IMR-90 (cell line): ENCODE results near the gene USP24. TPM values are rescaled to one million over a fixed set of nuclear protein-coding genes. Genes with fewer than 3 reads are reported as not detected.

Source experiments
- ATAC-seq: fragments of 200-7000 bp; cut with Tn5 transposase; 2 replicates; pipeline ENCODE4 v1.9.1; 2020; ENCODE audit warnings: low read depth, mild to moderate bottlenecking, moderate library complexity
- BruUV-seq: library from RNA; stranded (reverse); fragments of 400-500 nt; replicated peaks from 2 replicates; lab custom pipeline; 2021; lab: Mats Ljungman, UMichigan
- CTCF ChIA-PET: fragments of 300-600 bp; formaldehyde crosslinking; extraction: SDS; loops from one replicate; lab custom pipeline; 2021; ENCODE audit warnings: antibody characterized with exemption; lab: Yijun Ruan, JAX
- POLR2A ChIA-PET: fragments of 300-600 bp; sonication (Branson Sonifier 250); formaldehyde crosslinking; loops from one replicate; lab custom pipeline; 2022; ENCODE audit warnings: antibody characterized with exemption; ENCODE audit not compliant: unreplicated experiment; lab: Charles Lee
- DNase-seq: peaks from one replicate; pipeline ENCODE4 v3.0.0; 2013
- H2AFZ ChIP-seq: replicated peaks from 2 replicates; pipeline ENCODE3; 2013; ENCODE audit warnings: low read length, mild to moderate bottlenecking; ENCODE audit not compliant: poor library complexity
- H2AK5ac ChIP-seq: 2 replicates; pipeline ENCODE4 v1.6.1; 2013; ENCODE audit warnings: low read depth, low read length, inconsistent platforms
- H2AK9ac ChIP-seq: replicated peaks from 2 replicates; pipeline ENCODE3; 2013; ENCODE audit warnings: mild to moderate bottlenecking, low read depth, low read length, moderate library complexity; ENCODE audit not compliant: poor library complexity
- H2BK120ac ChIP-seq: 2 replicates; pipeline ENCODE4 v1.6.1; 2013; ENCODE audit warnings: low read depth, low read length, inconsistent platforms
- H2BK15ac ChIP-seq: 3 replicates; pipeline ENCODE4 v1.6.1; 2013; ENCODE audit warnings: low read depth, low read length, inconsistent platforms
- H2BK20ac ChIP-seq: 2 replicates; pipeline ENCODE4 v1.6.1; 2013; ENCODE audit warnings: low read depth, mild to moderate bottlenecking, inconsistent platforms, low read length, moderate library complexity
- H2BK5ac ChIP-seq: 2 replicates; pipeline ENCODE4 v1.6.1; 2013; ENCODE audit warnings: mild to moderate bottlenecking, low read depth, low read length, inconsistent platforms; ENCODE audit not compliant: poor library complexity, severe bottlenecking
- H3K14ac ChIP-seq: replicated peaks from 2 replicates; pipeline ENCODE4 v1.6.1; 2013; ENCODE audit warnings: low read depth, low read length, inconsistent platforms
- H3K18ac ChIP-seq: 2 replicates; pipeline ENCODE4 v1.6.1; 2013; ENCODE audit warnings: low read depth, low read length, control low read depth
- H3K23ac ChIP-seq: 2 replicates; pipeline ENCODE4 v1.6.1; 2013; ENCODE audit warnings: low read depth, low read length, inconsistent platforms
- H3K27ac ChIP-seq: 2 replicates; pipeline ENCODE4 v1.5.1; 2013; ENCODE audit warnings: mild to moderate bottlenecking, control low read depth, low read length; ENCODE audit not compliant: insufficient read depth
- H3K27me3 ChIP-seq: 2 replicates; pipeline ENCODE4 v1.6.1; 2013; ENCODE audit warnings: low read length; ENCODE audit not compliant: control insufficient read depth, insufficient read depth
- H3K36me3 ChIP-seq: 2 replicates; pipeline ENCODE4 v1.6.1; 2013; ENCODE audit warnings: low read length, mixed read lengths; ENCODE audit not compliant: control insufficient read depth, insufficient read depth
- H3K4ac ChIP-seq: 2 replicates; pipeline ENCODE4 v1.6.1; 2013; ENCODE audit warnings: low read depth, low read length, inconsistent platforms
- H3K4me1 ChIP-seq: 2 replicates; pipeline ENCODE4 v1.6.1; 2013; ENCODE audit warnings: low read length, mixed read lengths; ENCODE audit not compliant: control insufficient read depth, insufficient read depth
- H3K4me2 ChIP-seq: 2 replicates; pipeline ENCODE4 v1.6.1; 2013; ENCODE audit warnings: low read depth, mild to moderate bottlenecking, control low read depth, low read length, moderate library complexity
- H3K4me3 ChIP-seq: 2 replicates; pipeline ENCODE4 v1.5.1; 2013; ENCODE audit warnings: low read depth, mild to moderate bottlenecking, control low read depth, low read length, moderate library complexity; ENCODE audit not compliant: insufficient read depth
- H3K56ac ChIP-seq: 2 replicates; pipeline ENCODE4 v1.6.1; 2013; ENCODE audit warnings: low read length, inconsistent platforms; ENCODE audit not compliant: insufficient read depth; ENCODE audit errors: extremely low read depth
- H3K79me1 ChIP-seq, 2 experiments: 2 replicates each; pipeline ENCODE4 v1.6.1; 2013; ENCODE audit warnings: low read length in 2 of 2, inconsistent platforms in 1 of 2, low read depth in 1 of 2
- H3K9ac ChIP-seq: 2 replicates; pipeline ENCODE4 v1.6.1; 2013; ENCODE audit warnings: low read depth, low read length, control low read depth
- H3K9me1 ChIP-seq: 2 replicates; pipeline ENCODE4 v1.6.1; 2013; ENCODE audit warnings: low read length, inconsistent platforms; ENCODE audit not compliant: insufficient read depth
- H3K9me3 ChIP-seq: 2 replicates; pipeline ENCODE4 v1.6.1; 2013; ENCODE audit warnings: low read length; ENCODE audit not compliant: control insufficient read depth, insufficient read depth
- H4K20me1 ChIP-seq: 2 replicates; pipeline ENCODE4 v1.6.1; 2013; ENCODE audit warnings: low read length, inconsistent platforms; ENCODE audit not compliant: insufficient read depth
- H4K5ac ChIP-seq: 2 replicates; pipeline ENCODE4 v1.6.1; 2013; ENCODE audit warnings: mild to moderate bottlenecking, low read depth, low read length, control low read depth
- H4K8ac ChIP-seq, 2 experiments: 2 replicates each; pipeline ENCODE4 v1.6.1; 2013; ENCODE audit warnings: low read depth in 2 of 2, low read length in 2 of 2, control low read depth in 1 of 2, inconsistent platforms in 1 of 2
- H4K91ac ChIP-seq: 2 replicates; pipeline ENCODE4 v1.6.1; 2013; ENCODE audit warnings: low read depth, low read length, inconsistent platforms; ENCODE audit not compliant: insufficient read depth
- BHLHE40 ChIP-seq: fragments of 150-350 bp; IDR thresholded peaks from 2 replicates; pipeline ENCODE4 v1.6.1; 2016; ENCODE audit warnings: mild to moderate bottlenecking, low read depth, low read length
- CEBPB ChIP-seq: IDR thresholded peaks from 2 replicates; pipeline ENCODE4 v1.6.1; 2012; ENCODE audit warnings: low read depth, low read length, improper control_type of control experiment
- CHD1 ChIP-seq: IDR thresholded peaks from 2 replicates; pipeline ENCODE4 v1.6.1; 2012; ENCODE audit warnings: low read depth, low read length, improper control_type of control experiment
- FOS ChIP-seq: fragments of 150-350 bp; IDR thresholded peaks from 2 replicates; pipeline ENCODE4 v1.6.1; 2016; ENCODE audit warnings: low read depth, low read length
- MAFK ChIP-seq: IDR thresholded peaks from 2 replicates; pipeline ENCODE4 v1.6.1; 2012; ENCODE audit warnings: low read depth, low read length, improper control_type of control experiment
- MAZ ChIP-seq: IDR thresholded peaks from 2 replicates; pipeline ENCODE4 v1.6.1; 2012; ENCODE audit warnings: low read depth, mild to moderate bottlenecking, low read length, improper control_type of control experiment, moderate library complexity, borderline replicate concordance
- NFE2L2 ChIP-seq: fragments of 150-350 bp; IDR thresholded peaks from 2 replicates; pipeline ENCODE4 v1.6.1; 2016; ENCODE audit warnings: low read depth, mild to moderate bottlenecking, low read length
- RCOR1 ChIP-seq: IDR thresholded peaks from 2 replicates; pipeline ENCODE4 v1.6.1; 2012; ENCODE audit warnings: mild to moderate bottlenecking, low read length, improper control_type of control experiment; ENCODE audit not compliant: insufficient replicate concordance
- RFX5 ChIP-seq: IDR thresholded peaks from 2 replicates; pipeline ENCODE4 v1.8.0; 2012; ENCODE audit warnings: low read depth, mild to moderate bottlenecking, low read length, moderate library complexity
- SMC3 ChIP-seq: fragments of 150-350 bp; IDR thresholded peaks from 2 replicates; pipeline ENCODE4 v1.6.1; 2016; ENCODE audit warnings: low read depth, mild to moderate bottlenecking, antibody characterized with exemption, low read length, moderate library complexity
- WGBS, 2 experiments: methylation state at CpG; one replicate each; pipeline versions ENCODE4 v1.1.5 to v1.1.7; 2013; ENCODE audit warnings: missing lambda C conversion rate in 2 of 2; ENCODE audit not compliant: insufficient read length in 1 of 2; ENCODE audit errors: extremely low coverage in 2 of 2; 5-methylcytosine and 5-hydroxymethylcytosine counted together
- dilution Hi-C: fragments of 300-500 bp; cut with HindIII; formaldehyde crosslinking; loops from one replicate; pipeline ENCODE4 v1.14.3; 2018; ENCODE audit warnings: low sequenced_read_pairs; ENCODE audit not compliant: unreplicated experiment
- in situ Hi-C: fragments of 300-500 bp; cut with MboI; formaldehyde crosslinking; loops from 3 replicates; pipeline ENCODE4 v1.14.3; 2019; ENCODE audit warnings: low sequenced_read_pairs, inconsistent platforms, mixed read lengths
- intact Hi-C: fragments of 100-400 bp; cut with micrococcal nuclease; formaldehyde crosslinking; loops from 2 replicates; pipeline ENCODE4 v1.10.0; 2022
- polyA plus RNA-seq, 3 experiments: library from polyadenylated mRNA; depleted of rRNA; stranded (reverse); fragments of >200 nt; gene quantifications; 2 replicates each; pipeline ENCODE4 v1.2.3, GENCODE V29; 2012; ENCODE audit warnings: low replicate concordance in 1 of 3
- total RNA-seq: library from RNA; depleted of rRNA; stranded (reverse); fragments of >200 nt; gene quantifications from 2 replicates; pipeline ENCODE4 v1.2.3, GENCODE V29; 2012

Gene USP24
- total and polyA plus RNA-seq, 2 of the 4 experiments (the other 2 are of a cell fraction) = 8.4 to 36.7 TPM

- POLR2A ChIA-PET = interaction anchor here (0.6 kb wide), 1 partner anchor 95 kb away, joined by 4 read pairs; no protein-coding TSS in a partner anchor
- H4K20me1 ChIP-seq = 0 out of 2 replicates have a peak, but pooled peaks cover 4% of the 10 kb centered on the region
- no peak within 1 kb of the TSS for H4K8ac ChIP-seq
- peaks cover 85% of the 10 kb centered on the region for H3K27me3 ChIP-seq
- no peaks in the 10 kb centered on the region for H3K36me3 ChIP-seq
- H4K5ac ChIP-seq = no peak within 1 kb of the TSS
- in situ Hi-C loops = no loop called here
- WGBS, 2 experiments = 1% methylated on average over 17 of the region's 67 CpGs; no CpG with 5 or more reads in 1 of the 2 experiments
- H2AK9ac ChIP-seq = no peak within 1 kb of the TSS
- no peak within 1 kb of the TSS for H3K14ac ChIP-seq
- no peak within 1 kb of the TSS for H3K9ac ChIP-seq
- H3K4me3 ChIP-seq = no peak within 1 kb of the TSS
- no peak within 1 kb of the TSS for H2BK20ac ChIP-seq
- ATAC-seq (peak; percentile 86), DNase-seq (no peak)
- no peak within 1 kb of the TSS for H2AK5ac ChIP-seq
- H2AFZ ChIP-seq = peak within 1 kb of the TSS; percentile 81
- dilution Hi-C loops = no loop called here
- H3K79me1 ChIP-seq = no peaks in the 10 kb centered on the region
- H3K4me2 ChIP-seq = peak within 1 kb of the TSS; percentile 10; the same call in 1 of the 2 replicates
- BruUV-seq = no TSS peak
- no peak within 1 kb of the TSS for H2BK15ac ChIP-seq
- no peak within 1 kb of the TSS for H3K56ac ChIP-seq
- no peak within 1 kb of the TSS for H3K4ac ChIP-seq
- H3K18ac ChIP-seq = no peak within 1 kb of the TSS
- TF ChIP-seq RFX5 (no peak), FOS (no peak), MAFK (no peak), CHD1 (no peak), MAZ (no peak), NFE2L2 (no peak), BHLHE40 (no peak), SMC3 (no peak), CEBPB (no peak), RCOR1 (no peak)
- H3K27ac ChIP-seq = no peak within 1 kb of the TSS
- 0 out of 2 replicates have a peak, but pooled peaks cover 3% of the 10 kb centered on the region for H3K9me1 ChIP-seq
- H3K23ac ChIP-seq = no peak within 1 kb of the TSS
- no peak within 1 kb of the TSS for H4K91ac ChIP-seq
- peaks cover 2% of the 10 kb centered on the region; the same call in 1 of the 2 replicates for H3K4me1 ChIP-seq
- no peak within 1 kb of the TSS for H2BK120ac ChIP-seq
- no peak within 1 kb of the TSS for H2BK5ac ChIP-seq
- intact Hi-C loops = no loop called here
- H3K9me3 ChIP-seq = no peaks in the 10 kb centered on the region
- CTCF ChIA-PET = no interaction called here
Observed at GRCh38 chr1:55039342-55040082, 175.7 kb downstream of the USP24 start, which contains the start of gene PCSK9. PCSK9 (plus strand) TSS chr1:55039548; CDS start chr1:55039838, 290 bp downstream.
